HG03521 (cell line): Measurements from ENCODE around the gene CFAP97.
A peak's percentile ranks its signal among the peaks of the same experiment; 100 is the strongest.
"Not testable (repeated sequence)": the region's sequence is repeated elsewhere in the genome, so short reads cannot be mapped to it uniquely, and the experiment has no call there.

Source experiments
- ATAC-seq: cut with Tn5 transposase; IDR thresholded peaks from one replicate; pipeline ENCODE4 v1.9.1; 2021; ENCODE audit warnings: mild to moderate bottlenecking, moderate library complexity; ENCODE audit not compliant: unreplicated experiment

Gene CFAP97

DNA sequence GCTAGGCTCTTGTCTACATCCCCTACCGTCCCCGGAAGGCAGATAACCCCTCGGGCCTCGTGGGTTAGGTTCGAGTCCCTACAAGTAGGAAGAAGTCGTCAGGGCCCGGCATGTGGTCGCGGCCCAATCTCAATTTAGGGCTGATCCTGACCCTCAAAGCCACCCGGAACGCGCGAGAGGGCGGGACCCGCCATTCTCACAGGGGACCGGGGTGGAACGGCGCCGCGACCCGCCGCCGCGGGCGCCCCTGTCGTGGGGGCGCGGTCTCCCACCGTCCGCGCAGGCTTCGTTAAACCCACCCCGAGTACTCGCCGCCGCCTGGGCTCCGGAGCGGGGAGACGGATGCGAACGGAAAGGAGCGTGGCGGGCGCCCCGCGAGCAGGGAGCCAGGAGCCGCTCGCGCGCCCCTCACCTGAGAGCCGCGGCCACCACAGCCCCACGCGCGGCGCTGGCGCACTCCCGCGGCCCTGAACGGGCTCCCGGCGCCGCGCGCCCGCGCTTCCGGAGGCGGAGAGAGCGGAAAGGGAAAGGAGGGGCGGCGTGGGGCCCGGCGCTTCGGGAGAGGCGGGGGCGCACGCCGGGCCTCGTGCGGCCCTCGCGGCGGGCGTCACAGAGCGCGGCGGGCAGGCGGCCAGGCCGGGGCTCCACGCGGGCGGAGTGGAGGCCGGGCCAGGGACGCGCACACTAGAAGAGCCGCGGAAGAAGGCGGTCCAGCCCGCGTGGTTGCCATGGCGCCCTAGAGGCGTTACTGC, at the start of gene CFAP97:
TSS of gene CFAP97 (minus strand) at position 515 of the 752 bp plus-strand sequence. CDS start 12,804 bp downstream, outside the sequence.
- ATAC-seq: peak; percentile 82

- ATAC-seq: no peak
Measured at GRCh38 chr4:185249105-185249504, 45.3 kb upstream of the CFAP97 start.

DNA sequence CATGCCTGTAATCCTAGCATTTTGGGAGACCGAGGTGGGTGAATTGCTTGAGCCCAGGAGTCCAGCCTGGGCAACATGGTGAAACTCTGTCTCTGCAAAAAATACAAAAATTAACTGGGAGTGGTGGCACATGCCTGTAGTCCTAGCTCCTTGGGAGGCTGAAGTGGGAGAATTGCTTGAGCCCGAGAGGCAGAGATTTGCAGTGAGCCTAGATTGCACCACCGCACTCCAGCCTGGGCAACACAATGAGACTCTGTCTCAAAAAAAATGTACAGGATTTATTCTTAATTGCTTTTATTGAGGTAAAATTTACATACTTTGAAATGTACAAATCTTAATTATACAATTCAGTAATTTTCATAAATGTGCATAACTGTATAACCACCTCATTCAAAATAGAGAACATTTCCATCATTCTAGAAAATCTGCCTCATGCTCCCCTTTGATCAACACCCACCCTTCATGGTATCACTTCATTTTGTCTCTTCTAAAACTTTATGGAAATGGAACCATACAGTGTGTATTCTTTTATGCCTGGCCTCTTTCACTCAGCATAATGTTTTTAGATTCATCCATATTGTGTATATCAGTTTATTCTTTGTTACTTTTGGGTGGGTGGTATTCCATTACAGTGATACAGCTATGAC, 44.7 kb upstream of the CFAP97 start:
- no peak for ATAC-seq

DNA sequence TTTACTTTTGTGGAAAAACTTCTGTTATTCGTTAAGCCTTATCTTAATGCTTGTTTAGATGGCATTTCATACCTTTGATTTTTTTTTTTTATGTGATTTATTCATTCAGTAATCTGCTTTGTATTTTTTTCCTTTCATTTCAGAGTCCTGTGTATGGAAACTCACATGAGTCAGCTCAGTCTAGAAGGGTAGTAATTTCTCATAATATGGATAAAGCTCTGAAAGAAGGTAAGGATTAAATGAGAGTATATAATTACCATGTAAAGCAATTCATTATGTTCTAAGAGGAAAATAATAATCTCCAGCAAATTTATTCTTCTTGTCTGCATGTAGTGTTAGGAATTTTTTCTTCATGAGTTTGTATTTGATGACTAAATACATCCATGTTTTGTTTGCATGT, 43.4 kb upstream of the CFAP97 start:
- no peak for ATAC-seq

GRCh38 chr4:185246453-185246852, 42.7 kb upstream of the CFAP97 start:
- ATAC-seq: no peak

DNA sequence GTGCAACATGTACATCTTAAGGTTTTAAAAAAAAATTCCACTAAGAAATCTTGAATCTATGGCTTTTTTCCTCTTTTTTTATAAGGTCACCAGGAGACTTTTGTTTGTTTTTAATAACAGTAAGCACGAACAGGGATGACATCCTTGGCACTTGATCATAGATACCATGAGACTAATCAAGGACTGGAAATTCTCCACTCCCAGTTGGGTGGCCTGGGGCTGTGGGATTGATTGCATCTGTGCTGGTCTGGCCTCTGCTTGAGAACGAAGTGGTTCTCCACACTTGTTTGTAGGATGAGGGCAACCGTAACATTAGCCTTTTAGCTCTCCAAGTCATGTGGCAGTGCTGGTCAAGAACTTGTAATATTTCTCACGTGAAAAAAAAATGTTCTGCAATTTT, 41.0 kb upstream of the CFAP97 start:
- ATAC-seq: no peak

- no peak for ATAC-seq
Measured at GRCh38 chr4:185243879-185244278, 40.1 kb upstream of the CFAP97 start.

- ATAC-seq: no peak
Measured at GRCh38 chr4:185242749-185243533, 39.1 kb upstream of the CFAP97 start.

DNA sequence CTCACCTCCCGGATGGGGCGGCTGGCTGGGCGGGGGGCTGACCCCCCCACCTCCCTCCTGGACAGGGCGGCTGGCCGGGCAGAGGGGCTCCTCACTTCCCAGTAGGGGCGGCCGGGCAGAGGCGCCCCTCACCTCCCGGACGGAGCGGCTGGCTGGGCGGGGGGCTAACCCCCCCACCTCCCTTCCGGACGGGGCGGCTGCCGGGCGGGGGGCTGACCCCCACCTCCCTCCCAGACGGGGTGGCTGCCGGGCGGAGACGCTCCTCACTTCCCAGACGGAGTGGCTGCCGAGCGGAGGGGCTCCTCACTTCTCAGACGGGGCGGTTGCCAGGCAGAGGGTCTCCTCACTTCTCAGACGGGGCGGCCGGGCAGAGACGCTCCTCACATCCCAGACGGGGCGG, 36.7 kb upstream of the CFAP97 start:
- ATAC-seq: not testable (repeated sequence)

DNA sequence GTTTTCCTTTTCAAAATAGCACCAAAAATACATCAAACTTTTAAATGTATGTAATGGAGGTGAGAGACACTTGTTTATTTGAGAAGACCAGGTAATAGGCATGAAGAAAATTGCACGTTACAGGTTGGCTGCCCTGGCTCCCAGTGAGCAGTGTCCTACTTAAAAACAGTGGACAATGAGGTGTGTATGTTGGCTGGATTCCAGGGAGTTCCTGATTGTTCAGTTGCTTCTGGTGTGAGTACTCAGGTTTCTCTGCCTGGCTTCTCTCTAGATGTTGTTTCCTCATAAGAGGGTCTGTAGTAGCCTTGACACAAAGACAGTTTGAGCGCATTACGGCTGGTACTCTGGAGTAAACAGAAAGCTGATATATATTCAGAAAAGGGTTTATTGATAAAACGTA, 35.0 kb upstream of the CFAP97 start:
- ATAC-seq: no peak

- ATAC-seq: no peak
Measured at GRCh38 chr4:185238215-185238681, 34.4 kb upstream of the CFAP97 start.

DNA sequence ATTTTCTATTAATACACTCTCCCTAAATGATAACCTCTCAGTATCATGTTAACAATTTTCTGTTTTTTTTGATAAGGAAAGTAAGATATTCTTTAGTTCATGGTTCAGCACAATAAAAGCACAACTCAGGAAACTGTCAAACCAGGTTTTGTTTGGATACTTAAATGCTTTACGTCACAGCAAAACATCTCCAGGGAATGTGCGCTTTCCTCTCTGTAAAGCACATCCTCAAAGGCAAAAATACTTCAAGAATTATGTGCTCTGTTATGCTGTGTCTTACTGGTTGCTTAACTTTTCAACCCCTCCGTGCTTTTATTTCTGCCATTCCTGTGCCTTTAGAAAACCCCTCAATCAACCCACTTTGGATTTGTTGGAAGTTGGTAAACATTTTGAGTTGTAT, 33.4 kb upstream of the CFAP97 start:
- ATAC-seq: no peak

DNA sequence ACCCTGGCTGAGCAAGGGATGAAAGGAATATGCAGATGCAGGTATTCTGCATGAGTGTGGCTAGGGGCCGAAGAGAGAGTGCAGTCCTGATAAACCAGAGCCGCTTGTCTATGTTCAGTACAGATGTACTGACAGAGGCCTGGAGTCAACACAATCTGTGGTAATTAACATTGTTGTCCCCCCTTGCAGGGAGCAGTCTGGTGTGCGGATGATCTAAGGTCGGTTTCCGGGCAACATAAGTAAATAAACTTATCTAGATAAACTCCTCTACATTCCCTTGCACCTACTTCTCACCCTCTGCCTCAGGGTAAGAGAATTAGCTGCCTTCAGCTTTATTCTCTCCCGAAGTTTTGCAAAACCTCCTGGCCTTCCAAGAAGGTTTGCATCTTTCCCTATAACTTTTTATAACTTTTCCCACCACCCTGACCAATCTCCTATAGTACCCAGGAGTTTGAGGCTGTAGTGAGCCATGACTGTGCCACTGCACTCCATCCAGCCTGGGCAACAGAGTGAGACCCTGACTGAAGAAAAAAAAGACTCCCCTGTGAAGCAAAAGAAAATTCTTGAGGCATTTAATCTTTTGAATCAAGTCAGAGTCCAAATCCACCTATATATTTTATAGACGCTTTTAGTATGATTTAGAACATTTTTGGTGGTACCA, 32.2 kb upstream of the CFAP97 start:
- ATAC-seq: no peak

DNA sequence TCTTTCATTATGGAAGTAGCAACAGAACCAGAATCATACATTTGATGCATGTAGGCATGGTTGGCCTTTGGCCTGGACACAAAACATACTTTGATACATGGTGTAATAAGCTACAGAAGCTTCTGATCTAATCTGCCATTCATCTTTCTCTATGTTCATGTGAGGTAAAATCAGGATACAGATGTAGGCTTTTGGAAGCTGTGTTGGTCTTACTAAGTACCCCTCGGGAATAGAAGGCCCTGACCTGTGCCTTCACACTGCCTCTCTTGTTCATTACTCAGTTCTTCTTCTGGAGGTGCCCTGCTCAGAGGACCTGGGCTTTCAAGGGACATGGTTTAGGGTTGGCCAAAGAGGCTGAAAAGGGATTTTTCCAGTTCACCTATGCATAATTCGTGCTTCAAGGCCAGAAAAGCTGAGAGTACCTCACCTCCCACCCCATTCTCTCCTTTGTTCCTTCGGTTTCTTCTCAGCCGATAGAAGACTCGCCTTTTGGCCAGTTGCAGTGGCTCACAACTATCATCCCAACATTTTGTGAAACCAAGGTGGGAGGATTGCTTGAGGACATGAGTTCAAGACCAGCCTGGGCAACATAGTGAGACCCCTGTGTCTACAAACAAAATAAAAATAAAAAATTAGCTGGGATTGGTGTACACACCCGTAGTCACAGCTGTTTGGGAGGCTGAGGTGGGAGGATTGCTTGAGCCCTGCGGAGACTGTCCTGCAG, 31.5 kb upstream of the CFAP97 start:
- no peak for ATAC-seq

GRCh38 chr4:185232370-185232769, 28.6 kb upstream of the CFAP97 start:
- ATAC-seq: no peak

- ATAC-seq: no peak
Measured at GRCh38 chr4:185229021-185229818, 25.4 kb upstream of the CFAP97 start.

DNA sequence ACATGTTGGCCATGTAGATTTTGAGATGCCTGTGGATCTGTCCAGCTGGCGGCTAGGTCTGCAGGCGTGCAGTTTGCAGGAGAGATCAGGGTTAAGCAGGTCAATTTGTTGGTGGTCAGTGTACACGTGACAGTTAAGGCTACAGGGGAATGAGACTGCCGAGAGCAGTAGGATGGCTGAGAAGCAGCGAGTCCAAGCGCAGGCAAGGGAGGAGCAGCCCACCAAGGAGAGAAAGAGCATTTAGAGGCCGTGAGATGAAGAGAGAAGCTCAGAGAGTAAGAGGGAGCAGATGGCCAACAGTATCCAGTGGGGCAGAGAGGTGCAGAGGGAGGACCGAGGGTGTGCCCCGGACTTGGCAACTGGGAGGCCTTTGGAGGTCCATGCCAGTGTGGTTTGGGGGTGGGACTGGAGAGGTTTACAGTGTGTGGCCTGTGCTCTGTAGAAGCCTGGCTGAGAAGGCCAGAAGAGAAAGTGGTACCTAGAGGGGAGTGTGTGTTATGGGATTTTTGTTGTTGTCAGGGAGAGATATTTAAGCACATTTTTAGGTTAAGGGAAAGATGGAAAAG, 24.0 kb upstream of the CFAP97 start:
- no peak for ATAC-seq

- no peak for ATAC-seq
Measured at GRCh38 chr4:185227131-185227551, 23.3 kb upstream of the CFAP97 start.

DNA sequence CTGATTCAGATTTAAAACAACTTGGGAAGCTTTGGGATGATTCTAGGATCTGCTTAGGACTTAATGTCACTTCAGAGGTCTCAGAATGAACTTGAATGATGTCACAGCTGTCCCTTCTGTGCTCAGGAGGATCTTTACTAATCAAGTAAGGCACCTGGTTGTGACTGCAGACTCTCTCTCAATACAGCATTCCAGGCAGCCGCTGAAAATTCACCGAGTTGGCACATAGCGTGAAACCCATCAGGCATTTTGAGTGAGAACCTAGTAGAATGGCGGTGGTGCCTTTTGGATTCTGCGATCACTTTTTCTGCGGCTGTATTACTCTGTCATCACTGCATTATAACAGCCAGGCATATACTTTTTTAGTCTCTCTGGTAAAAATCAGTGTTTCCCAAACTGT, 22.1 kb upstream of the CFAP97 start:
- ATAC-seq: no peak
